ENCODE data around the gene SMAD7. TPM values are rescaled to one million over a fixed set of nuclear protein-coding genes. Genes with fewer than 3 reads are reported as not detected.

Gene SMAD7
- total RNA-seq, 2 experiments from 2014 or later, result 244 to 254 TPM

- Histone ChIP-seq H3K27ac (ENCODE audit: low read depth in 1 of 2, low read length in 2 of 2) (no peak overlapping the region), H3K27me3 (ENCODE audit: control insufficient read depth in 1 of 2, insufficient read depth in 2 of 2, low read length in 2 of 2) (no peaks in the 10 kb centered on the region), H3K36me3 (ENCODE audit: insufficient read depth, low read length) (no peaks in the 10 kb centered on the region), H3K9me3 (ENCODE audit: control insufficient read depth in 1 of 2, insufficient read depth in 1 of 2, low read length in 2 of 2) (no peaks in the 10 kb centered on the region), H3K4me3 (ENCODE audit: low read length) (no peak overlapping the region), H3K4me1 (ENCODE audit: insufficient read depth, low read length) (no peaks in the 10 kb centered on the region)
- no peaks in the 10 kb centered on the region for H3K9me3 Mint-ChIP-seq
- DNase-seq, result no peak
- no peak for ATAC-seq (ENCODE audit: poor library complexity)
- ChIA-PET CTCF (no interaction called here), POLR2A (no interaction called here)
- no peaks in the 10 kb centered on the region for H3K27me3 Mint-ChIP-seq
- no peaks in the 10 kb centered on the region for H3K4me1 Mint-ChIP-seq (ENCODE audit: low read depth)
- TF ChIP-seq CTCF (IDR thresholded peaks at IDR 0.05), result no peak
- H3K27ac Mint-ChIP-seq, result no peak overlapping the region
- intact Hi-C loops (cut with DNase I, micrococcal nuclease), result no loop called here
- no peak overlapping the region for H3K4me3 Mint-ChIP-seq
- no peaks in the 10 kb centered on the region for H3K36me3 Mint-ChIP-seq (ENCODE audit: low read depth)
Measured at GRCh38 chr18:48889981-48890762, 60.6 kb downstream of the SMAD7 start.

- TF ChIP-seq CTCF (IDR thresholded peaks at IDR 0.05), result no peak
- H3K27ac ChIP-seq (ENCODE audit: low read depth in 1 of 2, low read length in 2 of 2), result no peak overlapping the region
- CTCF ChIA-PET, result no interaction called here
- H3K9me3 ChIP-seq (ENCODE audit: control insufficient read depth in 1 of 2, insufficient read depth in 1 of 2, low read length in 2 of 2), result no peaks in the 10 kb centered on the region
- H3K4me3 ChIP-seq (ENCODE audit: low read length), result no peak overlapping the region
- H3K27me3 Mint-ChIP-seq, result no peaks in the 10 kb centered on the region
- no peak overlapping the region for H3K27ac Mint-ChIP-seq
- ATAC-seq (ENCODE audit: poor library complexity), result no peak
- intact Hi-C loops (cut with DNase I, micrococcal nuclease), result no loop called here
- no peaks in the 10 kb centered on the region for H3K36me3 Mint-ChIP-seq (ENCODE audit: low read depth)
- no peaks in the 10 kb centered on the region for H3K27me3 ChIP-seq (ENCODE audit: control insufficient read depth in 1 of 2, insufficient read depth in 2 of 2, low read length in 2 of 2)
- H3K9me3 Mint-ChIP-seq, result no peaks in the 10 kb centered on the region
- peaks cover 2% of the 10 kb centered on the region for H3K4me1 ChIP-seq (ENCODE audit: insufficient read depth, low read length)
- no peaks in the 10 kb centered on the region for H3K36me3 ChIP-seq (ENCODE audit: insufficient read depth, low read length)
- POLR2A ChIA-PET, result no interaction called here
- no peak for DNase-seq
- no peak overlapping the region for H3K4me3 Mint-ChIP-seq
- H3K4me1 Mint-ChIP-seq (ENCODE audit: low read depth), result no peaks in the 10 kb centered on the region
Measured at GRCh38 chr18:48889115-48889941, 61.4 kb downstream of the SMAD7 start.

- H3K9me3 ChIP-seq (ENCODE audit: control insufficient read depth in 1 of 2, insufficient read depth in 1 of 2, low read length in 2 of 2), result no peaks in the 10 kb centered on the region
- ATAC-seq (ENCODE audit: poor library complexity) (no peak), DNase-seq (no peak)
- Mint-ChIP-seq H3K27me3 (no peaks in the 10 kb centered on the region), H3K36me3 (ENCODE audit: low read depth) (no peaks in the 10 kb centered on the region), H3K4me1 (ENCODE audit: low read depth) (no peaks in the 10 kb centered on the region), H3K27ac (no peak overlapping the region), H3K4me3 (no peak overlapping the region), H3K9me3 (no peaks in the 10 kb centered on the region)
- ChIA-PET CTCF (no interaction called here), POLR2A (no interaction called here)
- no peak overlapping the region for H3K4me3 ChIP-seq (ENCODE audit: low read length)
- H3K27ac ChIP-seq (ENCODE audit: low read depth in 1 of 2, low read length in 2 of 2), result no peak overlapping the region
- H3K4me1 ChIP-seq (ENCODE audit: insufficient read depth, low read length), result peaks cover 2% of the 10 kb centered on the region
- intact Hi-C loops (cut with DNase I, micrococcal nuclease), result no loop called here
- TF ChIP-seq CTCF (IDR thresholded peaks at IDR 0.05), result no peak
- H3K36me3 ChIP-seq (ENCODE audit: insufficient read depth, low read length), result no peaks in the 10 kb centered on the region
- H3K27me3 ChIP-seq (ENCODE audit: control insufficient read depth in 1 of 2, insufficient read depth in 2 of 2, low read length in 2 of 2), result no peaks in the 10 kb centered on the region
Measured at GRCh38 chr18:48888773-48889080, 62.0 kb downstream of the SMAD7 start.
